Esophagus muscularis mucosa (tissue), 4 donors: ENCODE data around the gene VEPH1. TPM values are rescaled to one million over a fixed set of nuclear protein-coding genes. Genes with fewer than 3 reads are reported as not detected.

Experiments used
- DNase-seq: peaks from one replicate; pipeline ENCODE4 v3.0.0-alpha.2; 2017; ENCODE audit errors: extremely low spot score
- H3K27ac ChIP-seq, 4 donors: fragments of 200-600 bp; sonication (generic); replicated peaks in 1 of 4; 1 replicate in 3 of 4; 2 replicates in 1 of 4; pipeline ENCODE4 v1.5.1; 2016 to 2019; ENCODE audit warnings: mild to moderate bottlenecking in 1 of 4
- H3K27me3 ChIP-seq, 4 donors: fragments of 200-600 bp; sonication (generic); one replicate each; pipeline versions ENCODE4 v1.5.1 to v1.6.0; 2016 to 2019
- H3K36me3 ChIP-seq, 4 donors: fragments of 200-600 bp; sonication (generic); one replicate each; pipeline ENCODE4 v1.5.1; 2016 to 2019
- H3K4me1 ChIP-seq, 4 donors: fragments of 200-600 bp; sonication (generic); one replicate each; pipeline ENCODE4 v1.5.1; 2016 to 2019
- H3K4me3 ChIP-seq, 4 donors: fragments of 200-600 bp; sonication (generic); 1 replicate in 2 of 4; 2 replicates in 2 of 4; pipeline ENCODE4 v1.5.1; 2016 to 2019; ENCODE audit warnings: mild to moderate bottlenecking in 4 of 4, moderate library complexity in 1 of 4
- H3K9me3 ChIP-seq, 4 donors: fragments of 200-600 bp; sonication (generic); 1 replicate in 3 of 4; 2 replicates in 1 of 4; pipeline ENCODE4 v1.5.1; 2016 to 2019
- CTCF ChIP-seq, 3 experiments: fragments of 200-600 bp in 2 of 3; fragments of 450-650 bp in 1 of 3; sonication (generic) in 2 of 3; IDR thresholded peaks; one replicate each; pipeline ENCODE4 v1.5.1; 2017 to 2019; ENCODE audit warnings: antibody characterized with exemption in 3 of 3, mild to moderate bottlenecking in 2 of 3, moderate library complexity in 1 of 3
- EP300 ChIP-seq: sonication (generic); formaldehyde crosslinking; IDR thresholded peaks from one replicate; pipeline ENCODE4 v1.6.1; 2017; ENCODE audit warnings: antibody characterized with exemption
- POLR2A ChIP-seq: fragments of 450-650 bp; IDR thresholded peaks from one replicate; pipeline ENCODE4 v1.6.1; 2017; ENCODE audit warnings: antibody characterized with exemption, moderate library complexity, mild to moderate bottlenecking, low read depth
- POLR2AphosphoS5 ChIP-seq, 2 donors: sonication (generic); formaldehyde crosslinking; IDR thresholded peaks; one replicate each; pipeline ENCODE4 v1.6.1; 2017; ENCODE audit warnings: antibody characterized with exemption in 2 of 2
- WGBS: methylation state at CpG from one replicate; pipeline ENCODE4 v1.1.5; 2018; 5-methylcytosine and 5-hydroxymethylcytosine counted together
- intact Hi-C: fragments of 100-400 bp; cut with DNase I; formaldehyde crosslinking; loops from one replicate; pipeline ENCODE4 v1.15.1; 2023
- total RNA-seq, 4 donors: library from RNA; depleted of rRNA; stranded (reverse); fragments of >200 nt; gene quantifications; one replicate each; pipeline versions ENCODE4 v1.1.0 to v1.2.1, GENCODE V29; 2016

Gene VEPH1
- total RNA-seq, 4 donors from 2014 or later, result 0.23 to 1.2 (median 0.52) TPM; not detected in 1

- H3K9me3 ChIP-seq, result no peaks in the 10 kb centered on the region
- peaks cover 0 to 11% (median 8%) of the 10 kb centered on the region in 4 donors for H3K4me1 ChIP-seq
- TF ChIP-seq POLR2A (no peak), EP300 (no peak), POLR2AphosphoS5 (IDR thresholded peaks at IDR 0.05) (no peak), CTCF (IDR thresholded peaks at IDR 0.05) (no peak)
- H3K36me3 ChIP-seq, result no peaks in the 10 kb centered on the region
- DNase-seq, result no peak
- H3K4me3 ChIP-seq, result no peak overlapping the region
- 82% methylated on average over 2 of the region's 2 CpGs for WGBS
- intact Hi-C loops, result no loop called here
- no peak overlapping the region for H3K27ac ChIP-seq
- H3K27me3 ChIP-seq, result no peaks in the 10 kb centered on the region
These were observed 243.4 kb downstream of the VEPH1 start for GRCh38 chr3:157259825-157260224.

- Histone ChIP-seq H3K36me3 (no peaks in the 10 kb centered on the region), H3K27ac (no peak overlapping the region), H3K9me3 (no peaks in the 10 kb centered on the region), H3K4me1 (peaks cover 0 to 3% (median 0%) of the 10 kb centered on the region in 4 donors), H3K27me3 (no peaks in the 10 kb centered on the region), H3K4me3 (no peak overlapping the region)
- no peak for DNase-seq
- intact Hi-C loops, result no loop called here
- TF ChIP-seq EP300, result no peak
- TF ChIP-seq POLR2AphosphoS5 (IDR thresholded peaks at IDR 0.05), result no peak
- TF ChIP-seq CTCF (IDR thresholded peaks at IDR 0.05), result no peak
- TF ChIP-seq POLR2A, result no peak
- whole genome bisulfite sequencing, result 84% methylated on average over 5 of the region's 5 CpGs
These were observed 246.1 kb downstream of the VEPH1 start for GRCh38 chr3:157257101-157257500.

- WGBS, result 45% methylated on average over 1 of the region's 1 CpG
- no peaks in the 10 kb centered on the region for H3K27me3 ChIP-seq
- DNase-seq, result no peak
- intact Hi-C loops, result no loop called here
- no peak overlapping the region for H3K4me3 ChIP-seq
- TF ChIP-seq POLR2A, result no peak
- TF ChIP-seq POLR2AphosphoS5 (IDR thresholded peaks at IDR 0.05), result no peak
- no peaks in the 10 kb centered on the region for H3K36me3 ChIP-seq
- H3K27ac ChIP-seq, result no peak overlapping the region
- H3K4me1 ChIP-seq, result peaks cover 0 to 6% (median 0%) of the 10 kb centered on the region in 4 donors
- H3K9me3 ChIP-seq, result no peaks in the 10 kb centered on the region
These were observed 247.4 kb downstream of the VEPH1 start for GRCh38 chr3:157255797-157256196.

- intact Hi-C loops, result no loop called here
- no peak for DNase-seq
- Histone ChIP-seq H3K36me3 (no peaks in the 10 kb centered on the region), H3K9me3 (no peaks in the 10 kb centered on the region), H3K27ac (no peak overlapping the region), H3K27me3 (no peaks in the 10 kb centered on the region), H3K4me1 (peaks cover 20 to 33% (median 25%) of the 10 kb centered on the region in 4 donors), H3K4me3 (no peak overlapping the region)
- TF ChIP-seq CTCF (IDR thresholded peaks at IDR 0.05), result no peak
- TF ChIP-seq POLR2AphosphoS5 (IDR thresholded peaks at IDR 0.05), result no peak
- no peak for TF ChIP-seq POLR2A
- TF ChIP-seq EP300, result no peak
- WGBS, result 89% methylated on average over 3 of the region's 3 CpGs
These were observed 251.5 kb downstream of the VEPH1 start for GRCh38 chr3:157251685-157252084.

- no peak for DNase-seq
- WGBS, result 95% methylated on average over 5 of the region's 5 CpGs
- Histone ChIP-seq H3K27ac (no peak overlapping the region), H3K36me3 (no peaks in the 10 kb centered on the region), H3K4me3 (no peak overlapping the region), H3K9me3 (no peaks in the 10 kb centered on the region), H3K4me1 (peaks cover 20 to 34% (median 25%) of the 10 kb centered on the region in 4 donors), H3K27me3 (no peaks in the 10 kb centered on the region)
- intact Hi-C loops, result no loop called here
- TF ChIP-seq CTCF (IDR thresholded peaks at IDR 0.05) (no peak), EP300 (no peak), POLR2A (no peak), POLR2AphosphoS5 (IDR thresholded peaks at IDR 0.05) (no peak)
These were observed 253.6 kb downstream of the VEPH1 start for GRCh38 chr3:157249606-157250005.
